GM21515 (cell line): Measurements from ENCODE around the gene TSN.

ENCODE experiments used
- ATAC-seq: cut with Tn5 transposase; IDR thresholded peaks from one replicate; pipeline ENCODE4 v1.9.1; 2021; ENCODE audit not compliant: unreplicated experiment

Gene TSN

GRCh38 chr2:121741450-121741849 is 14.0 kb upstream of the TSN start:
- ATAC-seq: no peak

DNA sequence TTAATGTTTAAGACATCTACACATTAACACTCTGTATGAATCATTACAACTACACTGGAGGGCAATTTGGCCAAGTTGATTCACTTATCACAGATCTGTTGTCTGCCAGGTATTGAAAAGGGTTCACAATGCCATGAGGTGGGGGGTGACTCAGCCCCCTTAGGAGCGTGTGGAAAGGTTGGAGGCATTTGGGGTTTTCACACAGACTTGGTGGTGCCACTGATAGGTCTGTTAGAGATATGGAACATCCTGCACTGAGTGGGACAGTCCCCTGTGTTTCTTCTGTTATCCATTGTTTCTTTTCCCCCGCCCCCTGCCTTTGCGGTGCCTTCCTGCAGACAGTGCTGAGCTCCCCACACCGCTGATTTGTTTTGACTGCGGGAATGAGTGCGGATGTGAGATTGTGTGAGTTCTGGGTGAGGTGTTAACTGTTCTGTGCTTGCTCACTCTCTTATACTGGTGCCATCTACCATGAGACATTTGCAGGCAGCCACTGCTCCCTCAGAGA is 9.3 kb upstream of the TSN start:
- ATAC-seq: no peak

DNA sequence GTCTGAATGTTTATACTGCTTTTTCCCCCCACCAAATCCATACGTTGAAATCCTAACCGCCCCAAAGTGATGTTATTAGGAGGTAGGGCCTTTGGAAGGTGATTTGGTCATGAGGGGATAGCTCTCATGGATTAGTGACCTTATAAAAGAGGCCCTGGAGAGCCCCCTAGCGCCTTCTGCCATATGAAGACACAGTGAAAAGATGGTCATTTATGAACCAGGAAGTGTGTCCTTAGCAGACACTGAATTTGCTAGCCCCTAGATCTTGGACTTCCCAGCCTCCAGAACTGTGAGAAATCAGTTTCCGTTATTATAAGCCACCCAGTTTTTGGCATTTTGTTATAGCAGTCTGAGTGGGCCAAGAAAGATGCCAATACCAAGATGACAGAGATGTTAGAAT is 7.2 kb upstream of the TSN start:
- ATAC-seq: no peak

GRCh38 chr2:121754851-121755236 is 607 bp upstream of the TSN start:
- peak; percentile 7 for ATAC-seq

- ATAC-seq: no peak
These were observed 9.3 kb downstream of the TSN start for GRCh38 chr2:121764681-121765228.

DNA sequence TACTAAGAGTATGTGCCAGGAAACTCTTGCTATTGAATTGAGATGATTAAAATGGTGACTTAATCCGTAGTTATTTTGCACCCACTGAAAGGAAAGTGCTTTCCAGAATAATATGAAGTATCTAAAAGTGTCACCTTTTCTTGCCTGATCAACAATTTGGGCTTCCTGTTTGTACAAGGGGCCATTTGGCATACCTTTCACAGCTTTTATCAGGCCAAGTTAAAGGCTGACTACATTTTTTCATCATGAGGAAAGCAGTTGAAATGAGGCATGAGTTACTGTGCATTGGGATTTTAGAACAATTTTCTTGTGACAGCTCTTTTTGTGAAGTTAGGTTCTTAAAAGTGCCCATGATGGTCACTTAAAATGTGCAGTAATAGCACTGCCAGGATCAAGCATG is 11.2 kb downstream of the TSN start:
- ATAC-seq: no peak

- ATAC-seq: no peak
These were observed 12.8 kb downstream of the TSN start for GRCh38 chr2:121768143-121768755.

GRCh38 chr2:121771976-121772742 is 16.7 kb downstream of the TSN start:
- ATAC-seq: no peak

GRCh38 chr2:121774235-121774634 is 18.8 kb downstream of the TSN start:
- no peak for ATAC-seq

GRCh38 chr2:121776361-121776760 is 20.9 kb downstream of the TSN start:
- ATAC-seq: no peak

DNA sequence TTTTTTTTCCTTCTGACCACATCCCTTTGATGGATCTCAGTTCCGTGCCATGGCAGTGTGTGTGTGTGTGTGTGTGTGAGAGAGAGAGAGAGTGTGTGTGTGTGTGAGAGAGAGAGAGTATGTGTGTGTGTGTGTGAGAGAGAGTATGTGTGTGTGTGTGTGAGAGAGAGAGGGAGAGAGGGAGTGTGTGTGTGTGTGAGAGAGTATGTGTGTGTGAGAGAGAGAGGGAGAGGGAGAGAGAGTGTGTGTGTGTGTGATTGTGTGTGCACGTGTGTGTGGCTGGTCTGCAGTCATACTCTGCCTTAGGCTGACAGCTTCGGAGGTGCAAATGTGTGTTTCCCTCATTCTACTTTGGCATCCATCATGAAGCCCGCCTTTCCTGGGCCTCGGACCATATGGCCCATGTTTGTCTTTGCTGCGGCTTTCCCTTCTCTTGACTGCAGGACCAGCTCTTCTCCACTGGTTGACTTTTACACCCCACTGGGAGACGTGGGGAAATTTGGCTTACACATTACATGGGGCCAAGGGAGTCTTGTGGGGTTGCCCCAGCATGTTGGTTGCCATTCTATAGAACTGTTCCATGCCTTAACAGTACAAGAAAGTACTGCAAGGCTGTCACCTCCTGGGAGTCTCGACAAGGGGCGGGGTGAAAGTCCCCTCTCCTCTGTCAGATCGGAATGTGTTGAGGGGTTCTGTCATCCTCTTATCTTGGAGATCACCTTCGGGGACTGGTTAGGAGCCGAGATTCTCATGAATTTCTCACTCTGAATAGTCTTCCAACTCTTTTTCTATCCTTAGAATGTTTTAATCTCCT is 21.6 kb downstream of the TSN start:
- no peak for ATAC-seq

GRCh38 chr2:121777699-121778058 is 22.2 kb downstream of the TSN start:
- no peak for ATAC-seq

DNA sequence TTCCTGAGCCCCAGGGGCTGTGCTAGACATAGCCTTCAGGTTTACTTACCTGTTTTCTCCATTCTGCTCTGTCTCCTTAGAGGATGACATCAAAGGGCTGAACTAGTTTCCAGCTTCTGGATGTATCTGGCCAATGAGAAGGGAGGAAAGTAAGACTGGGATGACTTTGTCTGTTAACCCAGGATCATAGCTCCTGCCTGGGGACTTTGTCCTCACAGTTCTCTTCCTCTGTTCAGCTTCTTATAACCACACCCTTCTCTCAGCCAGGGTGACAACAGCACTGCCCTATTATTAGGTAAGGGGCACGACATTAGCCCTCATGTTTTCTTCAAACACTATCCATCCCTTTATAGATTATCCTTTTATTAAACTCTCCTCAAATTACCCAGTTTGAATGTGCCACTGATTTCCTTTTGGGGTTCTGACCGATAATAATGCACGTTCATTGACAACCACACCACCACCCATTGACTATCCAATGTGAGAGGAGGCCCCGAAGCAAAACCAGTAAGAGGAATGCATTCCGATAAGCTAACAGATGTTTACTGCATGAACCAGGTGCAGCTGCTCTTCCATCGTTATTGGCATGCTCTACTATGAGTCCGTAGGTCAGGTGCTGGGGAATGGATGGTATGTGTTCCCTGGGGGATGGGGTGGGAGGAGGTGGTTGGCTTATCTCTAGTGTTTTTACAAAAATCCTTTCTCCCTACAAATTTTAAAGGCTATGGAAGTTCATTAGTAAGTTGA is 23.5 kb downstream of the TSN start:
- no peak for ATAC-seq

DNA sequence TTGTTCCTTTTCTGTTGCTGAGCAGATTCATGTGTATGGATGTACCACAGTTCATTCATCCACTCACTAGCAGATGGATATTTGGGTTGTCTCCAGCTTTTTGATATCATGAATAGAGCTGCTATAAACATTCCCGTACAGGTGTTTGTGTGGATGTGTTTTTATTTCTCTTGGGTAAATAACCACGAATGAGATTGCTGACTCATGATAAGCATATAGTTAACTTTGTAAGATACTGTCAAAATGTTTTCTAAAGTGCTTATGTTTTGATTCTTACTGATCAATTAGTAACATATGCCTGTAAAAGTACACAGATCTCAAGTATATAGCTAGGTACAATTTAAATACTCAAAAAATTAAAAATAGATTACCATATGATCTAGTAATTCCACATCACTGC is 27.7 kb downstream of the TSN start:
- ATAC-seq: no peak

DNA sequence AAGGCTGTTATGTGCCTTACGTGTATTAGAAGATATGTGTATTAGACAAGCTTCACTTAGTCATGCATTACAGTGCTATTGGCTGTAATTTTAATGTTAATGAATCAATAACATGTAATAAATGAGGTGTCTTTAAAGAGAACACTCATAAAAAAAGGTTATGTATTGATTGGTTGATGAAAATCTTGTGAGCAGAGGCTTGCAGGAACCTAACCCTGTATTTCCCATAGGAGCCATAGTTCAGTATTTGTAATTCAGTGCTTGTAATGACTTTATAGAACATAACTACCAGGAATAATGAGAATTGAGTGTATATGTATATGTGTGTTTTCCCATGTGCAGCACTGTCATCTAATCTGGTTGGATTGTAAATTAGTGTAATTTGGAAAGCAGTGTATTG is 33.2 kb downstream of the TSN start:
- no peak for ATAC-seq

- ATAC-seq: no peak
These were observed 35.0 kb downstream of the TSN start for GRCh38 chr2:121790276-121790956.

DNA sequence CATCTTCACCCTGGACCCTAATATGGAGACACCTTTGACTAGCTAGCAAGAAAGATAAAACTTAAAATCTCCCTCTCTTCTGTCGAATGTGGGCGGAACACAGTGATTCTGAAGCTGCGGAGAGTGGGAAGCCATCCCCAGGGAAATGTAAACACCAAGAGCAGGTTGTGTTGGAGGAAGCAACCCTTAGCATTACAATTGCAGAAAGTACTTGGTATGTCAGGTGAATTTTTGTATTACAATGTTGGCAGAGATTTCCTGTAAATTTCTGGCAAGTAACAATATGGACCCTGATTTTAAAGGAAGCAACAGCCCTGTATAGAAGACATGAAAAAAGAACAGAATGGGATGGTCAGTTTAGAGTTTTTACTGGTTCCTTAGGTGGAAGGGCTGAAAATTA is 35.8 kb downstream of the TSN start:
- ATAC-seq: no peak

DNA sequence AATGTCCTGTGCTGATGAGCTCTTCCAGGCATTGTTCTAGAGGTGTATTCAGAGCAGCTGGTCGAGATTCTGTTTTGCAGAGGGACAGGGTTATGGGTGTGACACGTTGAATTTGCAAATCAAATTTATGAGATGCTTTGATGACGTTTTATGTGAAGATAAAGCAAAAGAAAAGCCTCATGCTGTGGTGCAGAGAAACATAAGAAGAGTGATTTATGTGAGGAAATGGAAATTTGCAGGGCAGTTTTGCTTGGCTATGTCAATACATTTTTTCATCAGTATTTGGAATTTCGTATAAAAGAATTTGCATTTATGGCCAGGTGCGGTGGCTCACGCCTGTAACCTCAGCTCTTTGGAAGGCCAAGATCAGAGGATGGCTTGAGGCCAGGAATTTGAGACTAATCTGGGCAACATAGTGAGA is 36.4 kb downstream of the TSN start:
- no peak for ATAC-seq

GRCh38 chr2:121793816-121794215 is 38.4 kb downstream of the TSN start:
- no peak for ATAC-seq

DNA sequence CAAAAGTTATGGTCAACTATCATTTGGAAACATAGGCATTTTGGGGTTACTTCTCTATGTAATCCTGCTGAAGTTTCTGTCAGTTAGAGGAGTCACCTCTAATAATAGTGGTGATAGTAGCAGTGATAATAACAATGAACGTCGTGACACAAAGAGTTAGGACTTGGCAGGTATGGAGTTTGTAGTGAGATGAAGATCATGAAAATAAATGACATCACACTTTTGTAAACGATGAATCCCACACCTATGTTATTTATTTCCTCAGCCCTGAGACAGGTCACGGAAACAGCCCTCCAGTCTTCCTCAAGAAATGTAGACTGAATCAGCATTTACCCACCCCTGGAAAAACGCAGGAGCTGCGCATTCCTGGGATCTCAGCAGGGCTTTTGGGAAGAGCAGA is 38.8 kb downstream of the TSN start:
- no peak for ATAC-seq
